SK-MEL-5 (cell line): ENCODE results near the gene BUB3. TPM values are rescaled to one million over a fixed set of nuclear protein-coding genes. Genes with fewer than 3 reads are reported as not detected.
"Not testable (repeated sequence)": the region's sequence is repeated elsewhere in the genome, so short reads cannot be mapped to it uniquely, and the experiment has no call there.

Experiments
- DNase-seq: peaks from one replicate; pipeline ENCODE4 v3.0.0-alpha.2; 2016; ENCODE audit warnings: low read depth, low spot score
- in situ Hi-C: cut with HindIII; loops from 2 replicates; pipeline ENCODE4 v1.10.0; 2016; ENCODE audit warnings: low sequenced_read_pairs, high pct_unique_total_duplicates, low pct_unique_long_range_greater_than_20kb
- total RNA-seq: library from RNA; depleted of rRNA; stranded (reverse); fragments of >200 nt; shearing (Covaris generic); gene quantifications from 2 replicates; pipeline ENCODE4 v1.2.3, GENCODE V29; 2014

BUB3 gene
- total RNA-seq, 1 experiment from 2014 or later, result 169 TPM

GRCh38 chr10:123175389-123176387 is 21.5 kb downstream of the BUB3 start:
- DNase-seq, result no peak
- in situ Hi-C loops, result no loop called here

GRCh38 chr10:123178390-123178789 is 24.2 kb downstream of the BUB3 start:
- DNase-seq, in situ Hi-C loops: not testable (repeated sequence)

- DNase-seq, result no peak
- in situ Hi-C loops, result no loop called here
These were observed 26.2 kb downstream of the BUB3 start for GRCh38 chr10:123180101-123181090.

DNA sequence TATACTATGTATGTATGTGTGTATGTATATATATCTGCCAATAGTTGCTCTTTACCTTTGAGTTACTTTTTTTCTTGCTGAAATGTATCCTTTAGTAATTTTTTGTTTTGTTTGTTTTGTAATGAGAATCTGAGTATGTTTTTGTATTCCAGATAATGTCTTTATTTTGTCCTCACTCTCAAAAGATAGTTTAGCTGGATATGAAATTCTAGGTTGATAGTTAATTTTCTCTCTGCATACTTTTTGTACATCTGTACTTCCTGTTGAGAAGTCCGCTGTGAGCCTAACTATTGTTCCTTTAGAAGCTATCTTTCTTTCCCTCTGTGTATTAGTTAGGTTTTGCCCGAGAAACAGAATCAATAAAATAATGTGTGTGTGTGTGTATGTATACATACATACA is 29.5 kb downstream of the BUB3 start:
- no peak for DNase-seq
- in situ Hi-C loops, result no loop called here

DNA sequence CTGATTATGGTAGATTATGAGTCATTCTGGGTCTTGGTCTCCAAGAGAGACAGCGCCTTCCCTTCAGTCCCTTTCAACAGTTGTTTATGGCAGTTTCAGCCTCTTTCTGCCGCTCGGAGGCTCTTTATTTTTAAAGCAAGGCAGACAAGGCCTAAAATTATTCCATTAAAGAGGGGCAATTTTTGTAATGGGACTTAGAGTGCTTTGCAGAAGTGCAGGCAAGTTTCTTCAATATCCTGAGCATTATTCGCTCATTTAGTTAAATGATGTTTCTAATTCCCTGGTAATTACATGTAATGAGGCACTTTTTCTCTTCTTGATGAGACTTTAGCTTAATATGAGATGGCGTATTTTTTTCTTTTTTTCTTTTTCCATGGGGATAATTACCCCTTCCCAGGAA is 33.6 kb downstream of the BUB3 start:
- no peak for DNase-seq
- in situ Hi-C loops, result no loop called here

DNA sequence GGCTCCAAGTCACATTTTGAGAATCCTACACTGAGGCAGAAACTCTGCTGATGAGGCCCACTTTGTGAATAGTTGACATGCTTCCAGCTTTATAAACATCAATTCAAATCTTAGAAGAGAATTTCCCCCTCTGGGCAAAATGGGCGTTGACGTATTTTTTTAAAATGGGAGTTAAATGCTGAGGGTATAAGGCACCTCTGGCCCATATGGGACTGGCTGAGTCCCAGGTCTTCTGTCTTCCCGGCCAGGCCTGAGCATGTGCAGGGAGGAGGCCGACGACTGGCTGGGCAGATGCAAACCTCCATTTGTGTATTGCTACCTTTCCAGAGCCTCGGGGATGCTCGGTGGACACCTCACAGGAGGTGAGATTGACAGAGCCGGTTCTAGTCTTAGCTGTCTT is 37.7 kb downstream of the BUB3 start:
- in situ Hi-C loops, result no loop called here
- no peak for DNase-seq

DNA sequence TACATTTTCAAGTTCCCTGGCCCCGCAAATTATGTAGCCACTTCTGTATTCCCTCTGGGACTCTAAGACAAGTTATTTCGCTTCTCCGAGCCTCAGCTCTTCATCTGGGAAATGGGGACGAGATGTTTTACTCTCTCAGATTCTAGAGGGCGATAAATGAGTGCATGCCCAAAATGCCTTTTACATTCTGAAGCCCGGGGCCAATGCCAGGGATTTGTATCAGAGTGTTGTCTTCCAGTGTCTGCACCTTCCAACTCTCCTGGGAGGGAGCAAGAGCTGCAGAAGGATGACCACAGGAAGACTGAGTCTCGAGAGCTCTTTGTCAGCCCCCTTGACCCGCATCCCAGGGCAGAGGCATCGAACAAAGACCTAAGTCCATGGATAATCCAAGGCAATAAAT is 39.9 kb downstream of the BUB3 start:
- in situ Hi-C loops, result no loop called here
- no peak for DNase-seq

GRCh38 chr10:123200531-123200930 is 46.3 kb downstream of the BUB3 start:
- in situ Hi-C loops, result no loop called here
- no peak for DNase-seq

- DNase-seq, result no peak
- in situ Hi-C loops, result no loop called here
These were observed 48.3 kb downstream of the BUB3 start for GRCh38 chr10:123202506-123202905.

DNA sequence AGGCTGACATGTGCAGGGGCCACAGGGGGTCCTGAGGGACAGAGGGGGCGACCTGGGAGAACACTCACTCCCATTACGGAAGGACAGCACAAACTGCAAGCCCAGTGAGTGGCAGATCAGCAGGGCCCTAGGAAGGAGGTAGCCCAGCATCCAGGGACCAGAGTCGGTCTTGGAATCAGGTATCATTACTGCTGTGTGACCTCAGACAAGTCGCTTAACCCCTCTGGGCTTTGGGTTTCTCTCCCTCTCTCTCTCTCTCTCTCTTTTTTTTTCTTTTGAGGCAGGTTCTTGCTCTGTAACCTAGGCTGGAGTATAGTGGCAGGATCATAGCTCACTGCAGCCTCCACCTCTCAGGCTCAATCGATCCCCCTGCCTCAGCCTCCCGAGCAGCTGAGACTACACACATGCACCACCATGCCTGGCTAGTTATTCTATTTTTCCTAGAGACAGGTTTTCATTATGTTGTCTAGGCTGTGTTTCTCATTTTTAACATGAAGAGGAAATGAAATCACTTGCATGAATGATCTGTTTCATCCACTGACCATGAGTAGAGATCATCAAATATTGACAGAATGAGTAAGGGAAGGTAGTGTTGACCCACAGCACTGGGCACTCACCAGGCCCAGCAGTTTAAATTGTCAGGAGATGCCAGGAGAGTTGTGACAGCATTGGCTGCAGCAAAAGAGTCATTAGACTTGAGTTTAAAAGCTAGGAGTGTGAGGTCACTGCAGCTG is 49.4 kb downstream of the BUB3 start:
- DNase-seq, result no peak
- in situ Hi-C loops, result no loop called here

DNA sequence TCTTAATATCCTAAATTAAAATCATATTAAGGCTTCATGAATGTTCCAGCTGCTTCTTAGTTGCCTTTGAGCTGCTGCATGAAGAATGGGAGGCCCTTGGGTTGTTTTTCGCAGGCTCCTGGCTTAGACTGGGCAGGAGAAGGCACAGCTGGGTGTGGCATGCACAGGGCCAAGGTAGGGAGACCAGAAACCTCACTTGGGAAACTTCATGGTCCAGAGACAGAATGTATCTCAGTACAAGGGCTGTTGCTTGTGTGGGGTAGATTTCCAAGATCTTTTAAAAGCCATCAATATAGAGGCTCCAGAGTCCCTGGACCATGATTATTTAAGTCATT is 49.9 kb downstream of the BUB3 start:
- no peak for DNase-seq
- in situ Hi-C loops, result no loop called here

GRCh38 chr10:123205041-123205440 is 50.8 kb downstream of the BUB3 start:
- no peak for DNase-seq
- in situ Hi-C loops, result no loop called here

- in situ Hi-C loops, result no loop called here
- DNase-seq, result no peak
These were observed 57.9 kb downstream of the BUB3 start for GRCh38 chr10:123212063-123212462.

- in situ Hi-C loops, result no loop called here
These were observed 58.4 kb downstream of the BUB3 start for GRCh38 chr10:123212640-123213039.

GRCh38 chr10:123213192-123213591 is 59.0 kb downstream of the BUB3 start:
- in situ Hi-C loops, result no loop called here
- no peak for DNase-seq

More at GRCh38 chr10:123212640-123213039, 58.4 kb downstream of the BUB3 start:
- DNase-seq, result no peak
